ENCODE measurements around the gene PALM2AKAP2.

PALM2AKAP2 gene

DNA sequence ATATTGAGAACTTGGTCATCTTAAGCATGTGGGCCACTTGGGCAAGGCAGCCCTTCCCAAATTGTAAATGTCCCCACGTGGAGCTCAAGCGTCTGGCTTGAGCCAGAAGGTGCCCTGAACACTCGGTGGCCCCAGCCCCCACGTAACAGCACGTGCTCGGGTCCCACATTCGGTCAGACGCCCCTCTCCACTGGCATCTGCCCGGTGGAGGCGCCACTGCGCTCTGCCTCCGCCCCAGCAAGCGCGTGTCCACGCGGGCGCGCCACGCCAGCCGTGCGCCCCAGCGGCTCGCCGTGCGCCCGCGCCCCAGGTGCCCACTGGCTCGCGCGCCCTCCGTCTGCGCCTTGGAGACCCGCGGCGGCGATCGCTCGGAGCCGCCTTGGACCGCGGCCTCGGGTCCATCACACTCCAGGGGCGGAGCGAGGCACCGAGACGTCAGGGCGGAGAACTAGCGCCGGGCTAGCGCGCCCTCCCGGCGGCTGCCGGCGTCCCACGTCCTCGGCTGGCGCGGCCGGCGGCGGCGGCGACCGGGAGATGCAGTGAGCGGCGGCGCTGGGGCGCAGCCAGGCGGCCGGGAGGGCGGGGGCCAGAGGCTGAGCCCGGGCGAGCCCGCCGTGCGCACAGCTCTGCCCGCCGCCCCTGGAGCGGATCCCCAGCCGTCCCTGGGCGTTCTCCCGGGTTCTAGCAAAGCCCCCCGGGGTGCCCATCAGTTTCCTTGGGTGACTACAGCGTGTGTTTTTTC, at the start of gene PALM2AKAP2:
Gene PALM2AKAP2 (plus strand): TSS at position 488 of the 742 bp plus-strand sequence. CDS start 291 bp downstream, outside the sequence.
- peak; percentile 57 to 66 for DNase-seq (ENCODE audit: low read depth in 2 of 2)
- H3K4me3 ChIP-seq (replicated peaks in 1 of 2; ENCODE audit: low read depth in 2 of 2, low read length in 2 of 2) = peak within 1 kb of the TSS; percentile 74 to 78
- TF ChIP-seq, protein P1, sequence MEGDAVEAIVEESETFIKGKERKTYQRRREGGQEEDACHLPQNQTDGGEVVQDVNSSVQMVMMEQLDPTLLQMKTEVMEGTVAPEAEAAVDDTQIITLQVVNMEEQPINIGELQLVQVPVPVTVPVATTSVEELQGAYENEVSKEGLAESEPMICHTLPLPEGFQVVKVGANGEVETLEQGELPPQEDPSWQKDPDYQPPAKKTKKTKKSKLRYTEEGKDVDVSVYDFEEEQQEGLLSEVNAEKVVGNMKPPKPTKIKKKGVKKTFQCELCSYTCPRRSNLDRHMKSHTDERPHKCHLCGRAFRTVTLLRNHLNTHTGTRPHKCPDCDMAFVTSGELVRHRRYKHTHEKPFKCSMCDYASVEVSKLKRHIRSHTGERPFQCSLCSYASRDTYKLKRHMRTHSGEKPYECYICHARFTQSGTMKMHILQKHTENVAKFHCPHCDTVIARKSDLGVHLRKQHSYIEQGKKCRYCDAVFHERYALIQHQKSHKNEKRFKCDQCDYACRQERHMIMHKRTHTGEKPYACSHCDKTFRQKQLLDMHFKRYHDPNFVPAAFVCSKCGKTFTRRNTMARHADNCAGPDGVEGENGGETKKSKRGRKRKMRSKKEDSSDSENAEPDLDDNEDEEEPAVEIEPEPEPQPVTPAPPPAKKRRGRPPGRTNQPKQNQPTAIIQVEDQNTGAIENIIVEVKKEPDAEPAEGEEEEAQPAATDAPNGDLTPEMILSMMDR (IDR thresholded peaks at IDR 0.05; ENCODE audit: low read depth, low read length) = peak; percentile 28

- DNase-seq (ENCODE audit: low read depth in 2 of 2) = peak in 1 of 2 donors; percentile 17
- H3K4me3 ChIP-seq (replicated peaks in 1 of 2; ENCODE audit: low read depth in 2 of 2, low read length in 2 of 2) = no peak overlapping the region
- TF ChIP-seq, protein P1 (IDR thresholded peaks at IDR 0.05; ENCODE audit: low read depth, low read length) = no peak
Observed at GRCh38 chr9:109730228-109730627, 49.8 kb upstream of the PALM2AKAP2 start.

GRCh38 chr9:109733690-109734089, 46.3 kb upstream of the PALM2AKAP2 start:
- H3K4me3 ChIP-seq (replicated peaks in 1 of 2; ENCODE audit: low read depth in 2 of 2, low read length in 2 of 2) = no peak overlapping the region
- TF ChIP-seq, protein P1 (IDR thresholded peaks at IDR 0.05; ENCODE audit: low read depth, low read length) = no peak
- DNase-seq (ENCODE audit: low read depth in 2 of 2) = peak; percentile 67 to 75

GRCh38 chr9:109734814-109735213, 45.2 kb upstream of the PALM2AKAP2 start:
- H3K4me3 ChIP-seq (replicated peaks in 1 of 2; ENCODE audit: low read depth in 2 of 2, low read length in 2 of 2) = no peak overlapping the region

DNA sequence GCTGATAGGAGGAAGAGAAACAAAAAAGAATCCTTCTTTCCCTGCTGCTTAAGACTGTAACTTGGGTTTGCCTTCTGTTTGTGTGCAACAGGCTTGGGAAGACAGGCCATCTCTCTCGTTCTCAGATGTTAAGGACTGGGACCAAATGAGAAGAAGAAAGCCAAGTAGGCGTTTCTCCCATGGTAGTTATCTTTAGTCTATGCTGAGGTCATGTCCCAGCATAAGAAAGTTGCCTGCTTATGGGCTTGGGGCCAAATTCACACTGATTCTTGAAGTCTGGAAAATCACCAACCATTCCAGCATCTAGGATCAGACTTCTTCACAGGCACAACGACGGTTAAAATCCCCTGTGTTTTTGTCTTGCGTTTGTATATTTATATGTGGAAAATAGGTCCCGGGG, 44.2 kb upstream of the PALM2AKAP2 start:
- TF ChIP-seq, protein P1 (IDR thresholded peaks at IDR 0.05; ENCODE audit: low read depth, low read length) = no peak
- no peak overlapping the region for H3K4me3 ChIP-seq (replicated peaks in 1 of 2; ENCODE audit: low read depth in 2 of 2, low read length in 2 of 2)
- peak in 1 of 2 donors; percentile 39 for DNase-seq (ENCODE audit: low read depth in 2 of 2)

More at GRCh38 chr9:109734814-109735213, 45.2 kb upstream of the PALM2AKAP2 start:
- DNase-seq (ENCODE audit: low read depth in 2 of 2) = no peak
- TF ChIP-seq, protein P1 (IDR thresholded peaks at IDR 0.05; ENCODE audit: low read depth, low read length) = no peak

GRCh38 chr9:109737295-109737694, 42.7 kb upstream of the PALM2AKAP2 start:
- H3K4me3 ChIP-seq (replicated peaks in 1 of 2; ENCODE audit: low read depth in 2 of 2, low read length in 2 of 2) = no peak overlapping the region
- TF ChIP-seq, protein P1 (IDR thresholded peaks at IDR 0.05; ENCODE audit: low read depth, low read length) = no peak
- DNase-seq (ENCODE audit: low read depth in 2 of 2) = no peak
